ENCODE results near the gene CUX1.

- TF ChIP-seq, protein P1, sequence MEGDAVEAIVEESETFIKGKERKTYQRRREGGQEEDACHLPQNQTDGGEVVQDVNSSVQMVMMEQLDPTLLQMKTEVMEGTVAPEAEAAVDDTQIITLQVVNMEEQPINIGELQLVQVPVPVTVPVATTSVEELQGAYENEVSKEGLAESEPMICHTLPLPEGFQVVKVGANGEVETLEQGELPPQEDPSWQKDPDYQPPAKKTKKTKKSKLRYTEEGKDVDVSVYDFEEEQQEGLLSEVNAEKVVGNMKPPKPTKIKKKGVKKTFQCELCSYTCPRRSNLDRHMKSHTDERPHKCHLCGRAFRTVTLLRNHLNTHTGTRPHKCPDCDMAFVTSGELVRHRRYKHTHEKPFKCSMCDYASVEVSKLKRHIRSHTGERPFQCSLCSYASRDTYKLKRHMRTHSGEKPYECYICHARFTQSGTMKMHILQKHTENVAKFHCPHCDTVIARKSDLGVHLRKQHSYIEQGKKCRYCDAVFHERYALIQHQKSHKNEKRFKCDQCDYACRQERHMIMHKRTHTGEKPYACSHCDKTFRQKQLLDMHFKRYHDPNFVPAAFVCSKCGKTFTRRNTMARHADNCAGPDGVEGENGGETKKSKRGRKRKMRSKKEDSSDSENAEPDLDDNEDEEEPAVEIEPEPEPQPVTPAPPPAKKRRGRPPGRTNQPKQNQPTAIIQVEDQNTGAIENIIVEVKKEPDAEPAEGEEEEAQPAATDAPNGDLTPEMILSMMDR (IDR thresholded peaks at IDR 0.05 in 2 of 3, conservative IDR thresholded peaks at IDR 0.05 in 1 of 3; ENCODE audit: control insufficient read depth in 2 of 3, extremely low read depth in 1 of 3, insufficient read depth in 1 of 3, low read depth in 3 of 3, low read length in 3 of 3), result peak in 1 of 3 experiments; percentile 16; a peak in 1 of 6 replicates
- peak; percentile 19; the same call in 1 of the 2 replicates for TF ChIP-seq MXI1 (IDR thresholded peaks at IDR 0.05; ENCODE audit: low read depth, low read length)
- no peak for TF ChIP-seq ZNF207 (IDR thresholded peaks at IDR 0.05; ENCODE audit: borderline replicate concordance)
- no peak for TF ChIP-seq RB1 (IDR thresholded peaks at IDR 0.05; ENCODE audit: borderline replicate concordance)
- TF ChIP-seq GABPA (IDR thresholded peaks at IDR 0.05; ENCODE audit: low read depth), result no peak
- TF ChIP-seq PBX3 (IDR thresholded peaks at IDR 0.05; ENCODE audit: insufficient replicate concordance, low read depth, low read length), result no peak
- TF ChIP-seq, protein P2, sequence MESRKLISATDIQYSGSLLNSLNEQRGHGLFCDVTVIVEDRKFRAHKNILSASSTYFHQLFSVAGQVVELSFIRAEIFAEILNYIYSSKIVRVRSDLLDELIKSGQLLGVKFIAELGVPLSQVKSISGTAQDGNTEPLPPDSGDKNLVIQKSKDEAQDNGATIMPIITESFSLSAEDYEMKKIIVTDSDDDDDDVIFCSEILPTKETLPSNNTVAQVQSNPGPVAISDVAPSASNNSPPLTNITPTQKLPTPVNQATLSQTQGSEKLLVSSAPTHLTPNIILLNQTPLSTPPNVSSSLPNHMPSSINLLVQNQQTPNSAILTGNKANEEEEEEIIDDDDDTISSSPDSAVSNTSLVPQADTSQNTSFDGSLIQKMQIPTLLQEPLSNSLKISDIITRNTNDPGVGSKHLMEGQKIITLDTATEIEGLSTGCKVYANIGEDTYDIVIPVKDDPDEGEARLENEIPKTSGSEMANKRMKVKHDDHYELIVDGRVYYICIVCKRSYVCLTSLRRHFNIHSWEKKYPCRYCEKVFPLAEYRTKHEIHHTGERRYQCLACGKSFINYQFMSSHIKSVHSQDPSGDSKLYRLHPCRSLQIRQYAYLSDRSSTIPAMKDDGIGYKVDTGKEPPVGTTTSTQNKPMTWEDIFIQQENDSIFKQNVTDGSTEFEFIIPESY (IDR thresholded peaks at IDR 0.05), result no peak
Observed at GRCh38 chr7:101817471-101818286, at the start of gene CUX1.
